SKM-1 (cell line): ENCODE results near the gene PAFAH1B1.
"Not testable (repeated sequence)": the region's sequence is repeated elsewhere in the genome, so short reads cannot be mapped to it uniquely, and the experiment has no call there.

Source experiments
- DNase-seq: peaks from one replicate; lab custom pipeline; 2025; ENCODE audit not compliant: unreplicated experiment; lab: John Stamatoyannopoulos, UW

The PAFAH1B1 gene

DNA sequence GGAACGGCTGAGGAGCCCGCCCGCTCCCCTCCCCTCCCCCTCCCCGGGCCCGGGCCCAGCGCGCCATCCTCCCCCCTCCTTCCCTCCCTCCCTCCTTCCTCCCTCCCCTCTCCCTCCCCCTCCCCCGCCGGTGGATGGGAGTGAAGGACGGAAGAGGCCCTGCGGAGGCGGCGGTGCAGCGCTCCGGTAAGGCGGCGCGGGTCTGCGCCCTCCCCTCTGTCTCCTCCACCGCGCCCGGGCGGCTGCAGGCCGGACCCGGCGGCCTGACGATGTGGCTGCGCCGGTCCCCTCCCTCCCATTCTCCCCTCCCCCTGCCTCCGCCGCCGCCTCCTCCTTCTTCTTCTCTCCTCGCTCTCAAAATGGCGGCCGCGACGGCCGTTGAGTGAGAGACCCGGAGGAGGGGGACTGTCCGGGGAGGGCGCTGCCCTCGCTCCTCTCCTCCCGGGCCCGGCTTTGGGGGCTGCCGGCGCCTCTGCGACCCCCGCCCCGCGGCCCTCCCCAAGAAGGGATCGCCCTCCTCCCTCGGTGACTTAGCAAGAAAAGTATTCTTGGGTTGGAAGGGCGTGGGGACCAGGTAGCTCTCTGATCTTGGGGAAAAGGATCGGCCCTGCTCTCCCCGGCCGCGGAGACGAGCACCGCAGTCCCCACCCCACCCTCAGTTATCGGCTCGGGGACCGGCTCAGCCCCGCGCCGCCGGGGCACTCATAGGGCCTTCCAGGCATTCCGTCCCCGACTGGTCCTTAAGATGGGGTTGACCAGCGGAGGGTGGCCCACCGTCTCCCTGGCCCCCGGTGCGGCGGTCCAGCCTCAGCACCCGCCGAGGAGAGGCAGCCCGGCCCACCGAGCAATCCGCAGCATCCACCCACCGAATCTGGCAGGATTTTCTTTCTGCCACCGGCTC lies 617 bp downstream of the PAFAH1B1 start:
- DNase-seq: peak; percentile 6

DNA sequence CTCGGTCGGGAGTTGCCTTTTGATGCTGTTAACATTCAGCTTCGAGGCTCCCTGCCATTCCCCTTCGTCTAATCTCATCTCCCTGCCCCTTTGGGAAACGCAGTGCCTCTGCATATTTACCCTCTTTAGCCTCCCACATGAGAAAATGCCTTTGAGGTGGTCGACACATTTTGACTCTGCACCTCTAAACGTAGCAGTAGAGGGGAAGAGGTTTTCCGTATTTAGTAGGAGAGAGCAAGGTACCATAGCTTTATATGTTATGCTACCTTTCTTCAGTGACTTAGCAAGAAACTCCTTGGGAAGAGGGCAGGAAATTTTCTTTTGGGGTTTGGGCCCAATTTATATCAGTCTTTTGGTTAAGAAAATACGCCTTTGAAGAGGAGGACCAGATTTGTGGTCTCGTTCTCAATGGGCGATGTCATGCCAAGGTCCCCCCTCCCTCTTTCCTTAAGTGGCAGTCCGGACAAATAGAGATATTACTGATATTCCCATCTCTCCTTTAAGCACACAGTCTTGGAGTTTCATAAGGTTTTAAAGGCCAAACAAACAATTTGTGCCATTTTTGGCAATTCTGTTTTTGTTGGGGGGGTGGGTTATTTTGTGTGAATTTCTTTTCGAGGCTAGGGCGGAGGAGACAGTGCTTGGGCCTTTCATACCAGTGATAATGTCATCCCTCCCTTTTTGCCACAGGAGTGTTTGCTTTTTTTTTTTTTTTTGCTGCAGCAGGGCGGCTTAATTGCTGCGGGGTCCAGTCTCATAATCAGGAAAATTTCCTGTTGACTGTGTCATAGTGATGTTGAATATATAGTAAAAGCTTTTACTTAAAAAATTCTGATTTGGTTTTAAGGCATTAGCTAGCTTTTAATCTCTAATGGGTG lies 1.5 kb downstream of the PAFAH1B1 start:
- no peak for DNase-seq

DNA sequence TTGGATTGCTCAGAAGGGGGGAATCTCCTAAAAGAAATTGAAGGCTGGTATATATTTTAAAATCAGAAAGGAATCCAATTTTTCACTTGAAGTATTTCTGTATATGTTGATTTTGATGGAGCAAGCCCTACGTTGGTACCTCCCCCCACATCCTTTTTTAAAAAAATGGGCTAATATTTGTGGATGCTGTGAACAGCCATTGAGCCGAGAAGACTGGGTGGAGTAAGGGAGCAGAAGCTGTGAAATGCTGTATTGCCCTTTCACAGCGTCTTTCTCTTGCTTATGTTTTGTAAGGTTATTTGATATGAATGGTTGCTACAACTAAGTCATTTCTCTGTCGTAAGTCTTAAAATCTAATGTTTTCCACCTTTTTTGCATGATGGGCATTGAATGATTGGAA lies 2.3 kb downstream of the PAFAH1B1 start:
- DNase-seq: no peak

DNA sequence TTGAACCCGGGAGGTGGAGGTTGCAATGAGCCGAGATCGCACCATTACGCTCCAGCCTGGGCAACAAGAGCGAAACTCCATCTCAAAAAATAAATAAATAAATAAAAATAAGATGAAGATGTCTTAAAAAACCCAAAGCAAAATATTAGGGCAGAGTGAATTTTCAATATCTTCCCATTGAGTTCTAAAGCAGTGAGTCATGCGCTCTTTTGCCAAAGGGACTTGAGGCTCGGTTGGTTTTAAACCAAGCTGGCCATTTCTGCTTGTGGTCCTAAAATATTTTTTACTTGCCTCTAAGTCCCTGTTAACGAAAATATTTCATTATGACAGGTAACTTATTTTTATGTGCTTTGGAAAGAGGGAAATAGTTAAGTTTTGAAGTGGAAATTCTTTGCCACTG lies 4.7 kb downstream of the PAFAH1B1 start:
- DNase-seq: no peak

DNA sequence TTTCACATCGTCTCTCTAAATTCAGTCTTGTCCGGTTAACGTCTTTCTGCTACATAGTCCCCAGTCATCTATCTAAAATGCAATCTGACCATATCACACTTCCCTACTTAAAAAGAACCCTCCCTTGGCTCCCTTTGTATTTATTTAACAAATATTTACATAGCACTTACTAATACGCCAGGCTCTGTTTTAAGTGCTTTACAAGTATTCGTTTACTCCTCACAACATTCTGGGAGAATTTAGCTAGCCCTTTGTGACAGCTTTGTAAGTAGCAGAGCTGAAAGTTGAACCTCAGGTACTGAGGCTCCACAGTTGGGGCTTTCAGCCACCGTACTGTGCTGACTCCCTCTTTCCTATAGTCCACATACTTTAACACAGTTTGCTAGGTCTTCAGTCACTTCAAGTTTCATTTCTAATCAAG lies 9.2 kb downstream of the PAFAH1B1 start:
- no peak for DNase-seq

DNA sequence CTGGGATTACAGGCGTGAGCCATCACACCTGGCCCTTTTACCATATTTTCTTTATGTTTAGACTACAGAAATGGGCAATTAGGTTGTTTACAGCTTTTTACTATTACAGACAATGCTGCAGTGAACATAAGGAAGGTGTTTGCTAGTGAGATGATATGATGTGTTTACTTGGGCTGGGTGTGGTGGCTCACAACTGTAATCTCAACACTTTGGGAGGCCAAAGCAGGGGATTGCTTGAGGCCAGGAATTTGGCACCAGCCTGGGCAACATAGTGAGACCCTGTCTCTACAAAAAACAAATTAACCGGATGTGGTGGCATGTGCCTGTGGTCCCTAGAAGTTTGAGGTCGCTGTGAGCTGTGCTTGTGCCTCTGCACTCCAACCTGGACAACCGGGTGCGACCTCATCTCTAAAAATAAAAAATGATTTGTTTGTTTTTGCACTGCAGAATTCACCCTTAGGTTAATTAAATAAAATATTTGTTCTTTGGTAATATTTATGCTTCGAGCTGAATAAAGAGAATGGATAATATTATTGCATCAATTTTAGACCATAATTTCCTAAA lies 15.0 kb downstream of the PAFAH1B1 start:
- no peak for DNase-seq

DNA sequence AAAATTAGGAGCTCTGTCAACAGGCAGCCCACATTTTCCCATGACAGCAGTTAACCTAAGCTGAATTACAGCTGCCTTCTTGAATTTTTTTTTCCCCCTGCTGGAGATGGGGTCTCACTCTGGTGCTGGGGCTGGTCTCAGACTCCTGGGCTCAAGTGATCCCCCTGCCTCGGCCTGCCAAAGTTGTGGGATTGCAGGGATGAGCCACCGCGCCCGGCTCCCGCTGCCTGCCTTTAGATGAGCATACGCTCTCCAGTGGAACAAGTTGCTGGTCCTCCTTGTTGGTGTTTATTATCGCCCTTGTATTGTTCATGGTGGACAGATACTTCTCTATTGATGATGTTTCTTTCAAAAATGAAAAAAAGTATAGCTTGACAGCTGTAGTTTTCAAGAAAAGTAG lies 15.6 kb downstream of the PAFAH1B1 start:
- no peak for DNase-seq

GRCh38 chr17:2610195-2611175 lies 17.0 kb downstream of the PAFAH1B1 start:
- DNase-seq: no peak

GRCh38 chr17:2611627-2612026 lies 18.2 kb downstream of the PAFAH1B1 start:
- DNase-seq: no peak

- no peak for DNase-seq
Measured at GRCh38 chr17:2612630-2613029, 19.2 kb downstream of the PAFAH1B1 start.

- no peak for DNase-seq
Measured at GRCh38 chr17:2613089-2613808, 19.8 kb downstream of the PAFAH1B1 start.

GRCh38 chr17:2615882-2616281 lies 22.4 kb downstream of the PAFAH1B1 start:
- no peak for DNase-seq

DNA sequence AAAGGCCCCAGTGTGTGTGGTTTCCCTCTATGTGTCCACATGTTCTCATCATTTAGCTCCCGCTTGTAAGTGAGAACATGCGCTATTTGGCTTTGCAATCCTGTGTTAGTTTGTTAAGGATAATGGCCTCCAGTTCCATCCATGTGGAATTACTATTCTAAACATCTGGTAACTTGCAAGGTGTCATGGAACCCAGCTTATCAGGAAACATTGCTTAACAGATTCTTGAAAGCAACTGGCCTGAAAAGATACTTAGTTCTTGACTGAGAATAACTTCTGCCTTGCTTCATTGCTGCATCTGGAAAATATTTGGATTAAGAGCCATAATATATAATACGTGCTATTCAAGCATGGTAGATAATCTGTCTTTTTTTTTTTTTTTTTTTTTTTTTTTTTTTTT lies 27.8 kb downstream of the PAFAH1B1 start:
- DNase-seq: no peak

- not testable (repeated sequence) for DNase-seq
Measured at GRCh38 chr17:2621951-2622405, 28.5 kb downstream of the PAFAH1B1 start.

GRCh38 chr17:2622721-2623301 lies 29.4 kb downstream of the PAFAH1B1 start:
- not testable (repeated sequence) for DNase-seq

DNA sequence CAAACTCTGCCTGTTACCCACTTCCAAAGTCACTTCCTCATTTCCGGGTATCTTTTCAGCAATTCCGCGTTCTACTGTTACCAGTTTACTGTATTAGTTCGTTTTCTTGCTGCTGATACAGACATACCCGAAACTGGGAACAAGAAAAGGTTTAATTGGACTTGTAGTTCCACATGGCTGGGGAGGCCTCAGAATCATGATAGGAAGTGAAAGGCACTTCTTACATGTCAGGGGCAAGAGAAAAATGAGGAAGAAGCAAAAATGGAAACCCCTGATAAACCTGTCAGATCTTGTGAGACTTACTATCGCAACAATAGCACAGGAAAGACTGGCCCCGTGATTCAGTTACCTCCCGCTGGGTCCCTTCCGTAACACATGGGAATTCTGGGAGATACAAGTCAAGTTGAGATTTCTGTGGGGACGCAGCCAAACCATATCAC lies 30.9 kb downstream of the PAFAH1B1 start:
- DNase-seq: peak; percentile 0

GRCh38 chr17:2626626-2627219 lies 33.3 kb downstream of the PAFAH1B1 start:
- DNase-seq: not testable (repeated sequence)

- DNase-seq: not testable (repeated sequence)
Measured at GRCh38 chr17:2628922-2629321, 35.5 kb downstream of the PAFAH1B1 start.

DNA sequence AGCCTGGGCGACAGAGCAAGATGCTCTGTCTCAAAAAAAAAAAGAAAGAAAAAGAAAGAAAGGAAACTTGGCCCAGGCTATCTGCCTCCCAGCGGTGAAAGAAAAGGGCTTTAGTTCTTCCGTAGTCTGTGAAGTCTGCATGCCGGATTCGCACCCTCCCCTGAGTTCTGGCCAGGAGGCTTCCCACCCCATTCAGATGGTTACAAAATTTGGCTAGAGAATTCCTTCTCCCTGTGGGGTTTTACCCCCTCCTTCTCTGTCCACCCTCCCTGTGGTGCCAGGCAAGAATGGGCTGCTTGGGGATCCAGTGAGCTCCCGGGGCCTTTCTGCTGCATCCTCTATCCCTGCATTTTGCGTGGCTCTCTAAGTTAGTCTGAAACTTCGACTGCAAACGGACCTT lies 37.8 kb downstream of the PAFAH1B1 start:
- no peak for DNase-seq
